HG03025 (cell line): ENCODE measurements around the gene SUPT4H1.

Experiments used
- ATAC-seq: cut with Tn5 transposase; IDR thresholded peaks from one replicate; pipeline ENCODE4 v1.9.1; 2021; ENCODE audit warnings: mild to moderate bottlenecking, moderate library complexity; ENCODE audit not compliant: unreplicated experiment, low FRiP score

The SUPT4H1 gene

GRCh38 chr17:58321571-58322525 is 30.2 kb downstream of the SUPT4H1 start:
- no peak for ATAC-seq

- ATAC-seq, result no peak
Measured at GRCh38 chr17:58320570-58321323, 31.3 kb downstream of the SUPT4H1 start.

GRCh38 chr17:58320163-58320558 is 31.8 kb downstream of the SUPT4H1 start:
- ATAC-seq, result no peak

- ATAC-seq, result no peak
Measured at GRCh38 chr17:58319173-58320162, 32.5 kb downstream of the SUPT4H1 start.

- ATAC-seq, result no peak
Measured at GRCh38 chr17:58318627-58319172, 33.3 kb downstream of the SUPT4H1 start.

GRCh38 chr17:58318065-58318481 is 33.9 kb downstream of the SUPT4H1 start:
- no peak for ATAC-seq

GRCh38 chr17:58317421-58318064 is 34.5 kb downstream of the SUPT4H1 start:
- ATAC-seq, result no peak

- no peak for ATAC-seq
Measured at GRCh38 chr17:58316260-58316960, 35.6 kb downstream of the SUPT4H1 start.

GRCh38 chr17:58315750-58316149 is 36.3 kb downstream of the SUPT4H1 start:
- ATAC-seq, result no peak

GRCh38 chr17:58315281-58315711 is 36.7 kb downstream of the SUPT4H1 start:
- ATAC-seq, result no peak

- no peak for ATAC-seq
Measured at GRCh38 chr17:58314706-58315015, 37.3 kb downstream of the SUPT4H1 start.

GRCh38 chr17:58313815-58314705 is 37.9 kb downstream of the SUPT4H1 start:
- no peak for ATAC-seq

- no peak for ATAC-seq
Measured at GRCh38 chr17:58312829-58313228, 39.2 kb downstream of the SUPT4H1 start.

- no peak for ATAC-seq
Measured at GRCh38 chr17:58312021-58312630, 39.9 kb downstream of the SUPT4H1 start.

- no peak for ATAC-seq
Measured at GRCh38 chr17:58311429-58311894, 40.5 kb downstream of the SUPT4H1 start.

GRCh38 chr17:58310511-58311428 is 41.2 kb downstream of the SUPT4H1 start:
- no peak for ATAC-seq

- ATAC-seq, result no peak
Measured at GRCh38 chr17:58309918-58310259, 42.1 kb downstream of the SUPT4H1 start.
